Cardiac fibroblast (primary cell): ENCODE measurements around the gene SYT1.
A peak's percentile ranks its signal among the peaks of the same experiment; 100 is the strongest.

ENCODE experiments used
- DNase-seq, 2 donors: peaks; one replicate each; pipeline versions ENCODE4 v3.0.0 to v3.0.0-alpha.2; 2010; ENCODE audit warnings: low read depth in 2 of 2
- H3K4me3 ChIP-seq, 2 donors: replicated peaks in 1 of 2; 1 replicate in 1 of 2; 2 replicates in 1 of 2; pipeline ENCODE4 v1.5.1; 2011; ENCODE audit warnings: low read depth in 2 of 2, low read length in 2 of 2, mild to moderate bottlenecking in 2 of 2, moderate library complexity in 1 of 2
- TF ChIP-seq, protein P1 (sequence below): IDR thresholded peaks from one replicate; pipeline ENCODE4 v1.5.1; 2011; ENCODE audit warnings: low read depth, mild to moderate bottlenecking, low read length, inconsistent platforms

The SYT1 gene

DNA sequence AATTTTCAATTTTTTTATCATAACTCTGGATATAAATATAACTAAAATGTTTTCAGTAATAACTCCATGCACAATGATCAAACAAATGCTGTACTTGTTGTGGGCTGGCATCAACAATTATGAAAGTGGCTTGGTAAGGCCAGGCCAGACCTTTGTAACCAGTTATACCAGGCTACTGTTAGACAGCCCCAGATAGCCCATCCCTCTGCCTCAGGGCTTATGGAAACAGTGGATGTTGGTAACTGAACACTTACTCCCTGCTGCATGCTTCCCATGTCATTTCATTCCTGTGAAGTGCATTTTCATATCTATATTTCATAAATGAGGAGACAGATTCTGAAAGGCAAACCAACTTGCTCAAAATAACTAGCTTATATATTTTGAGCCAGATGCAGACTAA lies 195.0 kb downstream of the SYT1 start:
- no peak overlapping the region for H3K4me3 ChIP-seq
- TF ChIP-seq, protein P1, sequence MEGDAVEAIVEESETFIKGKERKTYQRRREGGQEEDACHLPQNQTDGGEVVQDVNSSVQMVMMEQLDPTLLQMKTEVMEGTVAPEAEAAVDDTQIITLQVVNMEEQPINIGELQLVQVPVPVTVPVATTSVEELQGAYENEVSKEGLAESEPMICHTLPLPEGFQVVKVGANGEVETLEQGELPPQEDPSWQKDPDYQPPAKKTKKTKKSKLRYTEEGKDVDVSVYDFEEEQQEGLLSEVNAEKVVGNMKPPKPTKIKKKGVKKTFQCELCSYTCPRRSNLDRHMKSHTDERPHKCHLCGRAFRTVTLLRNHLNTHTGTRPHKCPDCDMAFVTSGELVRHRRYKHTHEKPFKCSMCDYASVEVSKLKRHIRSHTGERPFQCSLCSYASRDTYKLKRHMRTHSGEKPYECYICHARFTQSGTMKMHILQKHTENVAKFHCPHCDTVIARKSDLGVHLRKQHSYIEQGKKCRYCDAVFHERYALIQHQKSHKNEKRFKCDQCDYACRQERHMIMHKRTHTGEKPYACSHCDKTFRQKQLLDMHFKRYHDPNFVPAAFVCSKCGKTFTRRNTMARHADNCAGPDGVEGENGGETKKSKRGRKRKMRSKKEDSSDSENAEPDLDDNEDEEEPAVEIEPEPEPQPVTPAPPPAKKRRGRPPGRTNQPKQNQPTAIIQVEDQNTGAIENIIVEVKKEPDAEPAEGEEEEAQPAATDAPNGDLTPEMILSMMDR, result no peak
- DNase-seq, result no peak

DNA sequence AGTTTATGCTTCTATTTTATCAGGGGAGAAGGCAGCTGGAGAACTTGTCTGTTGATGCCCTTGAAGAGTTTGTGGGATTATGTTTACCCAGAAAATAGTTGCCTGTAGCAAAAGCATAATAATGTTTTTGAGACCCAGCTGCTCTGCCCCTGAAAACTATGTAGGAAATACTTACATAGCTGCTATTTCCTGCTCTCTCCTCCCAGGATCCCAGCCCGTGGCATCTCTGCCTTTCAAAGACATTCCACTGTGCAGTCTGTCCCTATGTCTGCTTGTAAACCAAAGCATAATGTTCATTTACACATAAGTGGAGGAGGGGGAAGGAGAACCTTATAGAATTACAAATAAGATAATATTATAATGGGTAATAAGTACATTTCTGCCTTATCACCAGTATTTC lies 198.7 kb downstream of the SYT1 start:
- H3K4me3 ChIP-seq, result no peak overlapping the region
- DNase-seq, result peak; percentile 29 to 48
- TF ChIP-seq, protein P1, result no peak

DNA sequence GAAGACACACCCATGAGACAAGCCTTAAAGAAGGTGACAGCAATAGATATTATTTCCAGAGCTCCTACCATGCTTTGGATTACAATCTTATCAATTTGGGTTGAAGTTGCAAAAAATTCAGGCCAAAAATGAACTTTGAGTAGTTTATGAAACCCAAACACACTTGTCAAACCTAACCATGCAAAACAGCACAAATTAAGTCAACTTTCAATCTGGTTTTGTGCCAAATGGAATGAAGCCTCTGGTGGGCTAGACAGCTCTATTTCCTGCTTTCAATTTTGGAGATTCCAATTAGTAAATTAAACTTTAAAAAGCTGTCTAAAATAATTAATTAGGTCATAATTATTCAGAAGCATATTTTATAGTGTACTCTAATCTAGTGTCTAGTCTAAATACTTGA lies 203.4 kb downstream of the SYT1 start:
- TF ChIP-seq, protein P1, result no peak
- no peak for DNase-seq
- H3K4me3 ChIP-seq, result no peak overlapping the region

DNA sequence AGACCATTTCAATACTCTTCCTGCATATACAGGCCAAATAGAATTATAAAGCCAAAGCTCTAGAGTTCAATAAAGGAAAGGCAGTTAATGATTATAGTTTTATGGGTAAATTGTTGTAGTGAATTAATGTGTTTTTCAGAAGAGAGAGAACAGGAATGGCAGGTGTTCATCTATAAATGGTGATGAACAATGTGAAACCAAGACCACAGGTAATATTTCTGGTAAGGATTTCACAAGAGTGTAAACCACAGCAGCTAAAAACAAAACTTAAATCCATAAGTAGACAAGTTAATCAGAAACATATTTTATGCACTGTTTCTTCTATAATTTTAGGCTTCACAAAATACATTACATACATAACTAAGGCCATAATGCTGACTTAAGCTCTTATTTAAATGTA lies 204.4 kb downstream of the SYT1 start:
- no peak overlapping the region for H3K4me3 ChIP-seq
- DNase-seq, result no peak
- TF ChIP-seq, protein P1, result no peak

DNA sequence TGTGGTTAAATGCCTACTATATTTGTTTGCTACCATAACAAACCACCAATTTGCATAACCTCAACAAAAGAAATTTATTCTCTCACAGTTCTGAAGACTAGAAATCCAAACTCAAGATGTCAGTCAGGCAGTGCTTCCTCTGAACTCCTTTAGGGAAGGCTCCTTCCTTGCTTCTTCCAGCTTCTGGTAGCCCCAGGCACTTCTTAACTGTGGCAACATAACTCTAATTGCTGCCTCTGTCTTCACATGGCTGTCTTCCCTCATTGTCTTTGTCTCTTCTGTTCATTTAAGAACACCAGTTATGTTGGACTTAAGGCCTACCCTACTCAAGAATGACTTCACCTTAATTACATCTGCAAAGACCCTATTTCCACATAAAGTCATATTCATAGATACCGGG lies 206.9 kb downstream of the SYT1 start:
- no peak overlapping the region for H3K4me3 ChIP-seq
- DNase-seq, result no peak
- TF ChIP-seq, protein P1, result no peak

DNA sequence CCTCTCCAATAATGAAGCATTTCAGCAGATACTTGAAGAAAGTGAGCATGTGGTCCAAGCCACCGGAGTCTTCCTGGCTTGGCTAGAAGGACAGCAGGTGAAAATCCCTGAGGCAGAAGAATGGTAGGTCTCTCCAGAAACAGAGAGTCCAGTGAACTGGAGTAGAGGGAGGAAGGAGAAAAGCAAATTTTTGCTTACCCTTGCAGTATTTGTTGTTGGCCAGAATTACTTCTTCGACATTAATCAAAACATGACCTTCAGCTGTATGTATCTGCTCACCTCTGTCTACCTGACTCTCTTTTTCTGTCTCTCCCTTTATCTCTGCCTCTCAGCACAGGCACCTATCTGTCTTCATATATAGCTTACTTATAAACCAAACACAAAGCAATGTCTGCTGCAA lies 208.9 kb downstream of the SYT1 start:
- H3K4me3 ChIP-seq, result no peak overlapping the region
- TF ChIP-seq, protein P1, result no peak
- no peak for DNase-seq

DNA sequence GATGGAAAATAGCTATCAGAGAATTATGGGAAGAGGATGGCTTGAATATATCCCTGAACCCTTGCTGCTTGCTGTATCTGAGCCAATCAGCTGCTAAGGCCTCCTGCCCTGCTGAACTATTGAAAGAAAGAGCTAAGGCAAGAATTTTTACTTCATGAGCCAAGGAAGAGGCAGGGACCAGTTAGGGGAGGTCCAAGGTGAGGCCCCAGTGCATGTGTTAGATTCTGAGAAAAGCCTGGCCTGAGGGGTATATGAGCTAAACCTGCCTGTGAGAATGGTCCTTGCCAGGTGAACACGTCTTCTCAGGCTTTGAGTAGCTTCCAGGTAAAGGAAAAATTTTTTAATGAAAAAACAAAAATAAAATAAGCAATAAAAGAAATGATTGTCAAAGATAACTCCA lies 218.0 kb downstream of the SYT1 start:
- H3K4me3 ChIP-seq, result no peak overlapping the region
- TF ChIP-seq, protein P1, result no peak
- DNase-seq, result no peak
